CD4-positive, alpha-beta T cell treated with Interleukin-1 beta for 1 hour (primary cell): Measurements from ENCODE around the gene C4orf51.

Experiments
- DNase-seq, 2 donors: peaks; one replicate each; pipeline ENCODE4 v3.0.0-alpha.2; 2020 to 2022

C4orf51 gene

DNA sequence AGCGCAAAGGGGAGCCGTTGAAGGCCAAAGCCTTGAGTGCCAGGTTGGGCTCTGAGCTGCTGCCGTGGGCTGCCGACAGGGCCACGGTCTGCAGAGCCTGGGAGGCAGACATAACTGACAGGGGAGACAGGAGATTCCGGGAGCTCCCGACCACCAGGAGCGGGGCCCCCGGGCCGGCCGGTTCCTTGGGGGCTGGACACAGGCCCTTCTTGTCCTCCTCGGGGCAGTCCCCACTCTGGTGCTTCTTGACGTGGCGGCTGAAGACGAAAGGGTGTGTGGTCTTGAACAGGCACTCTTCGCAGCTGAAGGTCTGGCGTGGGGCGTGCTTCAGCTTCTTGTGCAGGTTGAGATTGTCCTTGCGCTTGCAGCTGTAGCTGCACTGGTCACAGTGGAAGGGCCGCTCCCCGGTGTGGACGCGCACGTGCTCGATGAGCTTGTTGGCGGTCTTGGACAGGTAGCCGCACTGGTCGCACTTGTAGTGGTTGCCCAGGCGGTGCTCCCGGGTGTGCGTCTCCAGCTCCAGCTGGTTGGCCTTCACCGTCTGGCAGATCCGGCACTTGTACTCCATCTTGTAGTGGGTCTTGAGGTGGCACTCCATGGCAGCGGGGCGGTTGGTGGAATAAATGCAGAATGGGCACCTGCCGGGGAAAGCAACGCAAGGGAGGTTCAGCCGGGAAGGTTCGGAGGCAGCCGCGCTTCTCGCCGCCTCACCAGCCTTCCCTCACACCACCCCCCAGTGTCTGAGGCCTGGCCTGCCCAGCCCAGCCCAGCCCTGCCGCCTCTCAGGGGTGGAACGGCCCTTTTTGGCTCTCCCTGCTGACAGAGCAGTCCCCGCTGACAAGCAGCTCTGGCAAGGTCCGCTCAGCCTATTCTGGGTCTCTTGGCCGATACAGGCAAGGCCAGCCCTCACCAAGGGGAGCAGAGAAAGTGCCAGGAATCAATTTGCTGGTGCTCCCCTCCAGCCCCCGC, 81.3 kb downstream of the C4orf51 start:
- no peak for DNase-seq

DNA sequence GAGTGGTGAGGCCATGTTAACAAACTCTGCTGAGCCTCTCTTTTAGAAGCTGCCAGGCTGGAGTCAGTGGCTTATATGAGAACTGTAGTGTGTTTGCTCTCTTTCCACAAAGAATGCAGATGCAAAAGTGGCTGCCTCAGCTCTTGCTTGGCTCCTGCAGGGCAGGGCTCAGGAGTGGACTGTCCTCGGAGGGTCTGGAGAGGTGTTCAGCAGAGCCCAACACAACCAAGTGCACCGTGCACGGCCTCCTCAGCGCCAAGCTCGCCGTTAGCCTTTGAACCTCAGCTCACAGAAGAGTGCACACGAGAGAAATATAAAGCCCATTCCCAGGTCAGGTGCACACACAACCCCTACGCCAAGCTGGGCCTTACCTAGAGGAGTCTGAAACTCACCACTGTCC, 82.8 kb downstream of the C4orf51 start:
- DNase-seq = no peak

- no peak for DNase-seq
These were observed 83.5 kb downstream of the C4orf51 start for GRCh38 chr4:145763399-145763798.

GRCh38 chr4:145766273-145766672, 86.3 kb downstream of the C4orf51 start:
- DNase-seq = no peak

DNA sequence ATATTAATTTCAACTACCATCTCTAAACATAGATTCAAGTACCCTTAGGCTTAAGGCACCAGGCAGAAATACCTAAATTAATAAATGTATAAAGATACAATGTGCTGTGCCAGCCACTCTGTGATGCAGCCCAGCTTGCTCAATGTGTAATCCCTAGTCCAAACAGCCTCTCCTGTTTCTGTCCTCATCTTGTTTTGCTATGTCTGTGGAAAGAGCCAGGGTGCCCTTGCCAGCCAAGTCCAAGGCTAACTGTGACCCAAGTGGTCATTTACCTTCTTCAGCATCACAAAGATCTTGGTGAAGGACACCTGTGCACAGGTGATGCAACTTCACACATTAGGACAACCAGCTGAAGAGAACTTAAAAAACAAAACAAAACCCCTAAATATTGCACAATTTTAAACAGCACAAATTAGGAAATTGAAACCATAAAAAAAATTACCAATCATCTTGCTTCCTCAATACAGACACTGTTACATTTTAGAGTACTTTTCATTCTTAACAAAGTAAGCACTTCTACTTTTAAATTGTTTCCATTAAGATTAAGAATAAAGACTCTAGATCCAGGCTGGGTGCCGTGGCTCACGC, 89.6 kb downstream of the C4orf51 start:
- DNase-seq = no peak

DNA sequence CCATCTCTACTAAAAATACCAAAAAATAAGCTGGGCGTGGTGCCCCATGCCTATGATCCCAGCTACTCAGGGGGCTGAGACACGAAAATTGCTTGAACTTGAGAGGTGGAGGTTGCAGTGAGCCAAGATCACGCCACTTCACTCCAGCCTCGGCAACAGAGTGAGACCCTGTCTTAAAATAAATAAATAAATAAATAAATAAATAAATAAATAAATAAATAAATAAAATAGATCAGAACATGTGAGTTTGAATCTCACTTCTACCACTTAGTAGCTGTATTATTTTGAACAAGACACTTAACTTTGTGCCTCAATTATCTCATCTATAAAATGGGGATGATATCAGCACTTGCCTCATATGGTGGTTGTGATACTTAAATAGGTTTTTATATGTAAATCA, 90.2 kb downstream of the C4orf51 start:
- no peak for DNase-seq

GRCh38 chr4:145772347-145772746, 92.4 kb downstream of the C4orf51 start:
- DNase-seq = no peak

DNA sequence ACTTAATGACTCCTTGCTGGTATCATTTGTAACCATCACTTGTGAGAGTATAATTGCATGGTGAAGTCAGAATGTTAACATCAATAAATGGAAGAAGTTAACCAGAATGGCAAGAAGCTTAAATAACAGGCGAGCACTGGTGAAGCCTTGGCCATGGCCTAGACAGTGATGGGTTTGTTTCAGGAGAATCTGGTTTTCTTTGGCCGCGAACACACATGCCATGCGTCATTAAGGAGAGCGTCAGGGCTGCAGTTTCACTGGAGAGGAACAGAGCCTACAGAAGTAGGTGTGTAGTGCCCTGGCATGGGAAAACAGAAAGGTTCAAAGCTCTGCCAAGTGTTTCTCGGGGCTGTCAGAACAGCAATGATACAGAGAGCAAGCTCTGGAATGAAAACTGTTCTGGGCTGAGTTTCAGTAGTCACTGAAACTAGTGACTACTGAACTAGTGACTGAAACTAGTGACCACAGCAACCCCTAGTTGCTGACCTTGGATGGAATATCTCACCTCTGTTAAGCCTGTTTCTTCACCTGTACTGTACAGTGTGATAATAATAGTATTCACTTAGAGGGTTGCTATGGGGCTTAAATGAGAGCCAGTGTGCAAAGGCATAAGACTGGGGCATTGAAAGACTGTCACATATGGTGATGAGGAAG, 93.8 kb downstream of the C4orf51 start:
- no peak for DNase-seq

GRCh38 chr4:145774473-145774872, 94.5 kb downstream of the C4orf51 start:
- no peak for DNase-seq

GRCh38 chr4:145775406-145775805, 95.5 kb downstream of the C4orf51 start:
- no peak for DNase-seq

DNA sequence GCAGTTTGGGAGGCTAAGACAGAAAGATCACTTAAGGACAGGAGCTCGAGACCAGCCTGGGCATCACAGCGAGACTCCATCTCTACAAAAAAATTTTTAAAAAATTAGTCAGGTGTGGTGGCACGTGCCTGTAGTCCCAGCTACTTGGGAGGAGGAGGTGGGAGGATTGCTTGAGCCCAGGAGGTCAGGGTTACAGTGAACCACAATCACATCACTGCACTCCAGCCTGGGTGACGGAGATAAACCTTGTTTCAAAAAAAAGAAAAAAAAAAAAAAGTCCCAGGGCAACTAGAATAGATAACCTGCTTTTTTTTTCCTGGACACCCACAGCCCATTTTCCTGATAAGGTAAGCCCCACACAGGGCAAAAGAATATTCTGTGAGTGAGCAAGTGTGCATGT, 96.3 kb downstream of the C4orf51 start:
- DNase-seq = no peak

GRCh38 chr4:145779319-145779801, 99.4 kb downstream of the C4orf51 start:
- no peak for DNase-seq

DNA sequence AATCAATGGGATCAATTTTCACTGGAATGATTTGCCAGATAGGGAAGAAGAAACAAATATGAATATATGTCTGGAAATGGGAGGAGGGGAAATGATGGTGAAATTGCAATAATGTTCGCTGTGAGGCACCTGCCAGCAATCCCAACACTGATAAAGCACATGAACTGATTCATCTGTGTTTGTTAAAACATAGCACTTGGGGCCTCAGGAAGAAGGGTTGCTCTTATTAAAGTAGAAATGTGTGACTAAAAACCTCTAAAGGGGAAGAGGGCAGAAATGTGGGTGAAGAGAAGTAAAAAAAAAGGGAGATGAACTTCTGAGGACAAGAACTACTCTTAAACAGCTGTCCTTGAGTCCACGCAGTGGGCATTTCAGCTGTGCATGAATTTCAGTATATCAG, 101.4 kb downstream of the C4orf51 start:
- DNase-seq = no peak
